GM12878 (cell line): ENCODE results near the gene MYO10. TPM values are rescaled to one million over a fixed set of nuclear protein-coding genes. Genes with fewer than 3 reads are reported as not detected.

Experiments used
- ATAC-seq: fragments of 200-7000 bp; cut with Tn5 transposase; 3 replicates; pipeline ENCODE4 v1.9.1; 2020; ENCODE audit warnings: mild to moderate bottlenecking, moderate library complexity
- BruUV-seq: library from RNA; stranded (reverse); fragments of 400-500 nt; replicated peaks from 2 replicates; lab custom pipeline; 2021; lab: Mats Ljungman, UMichigan
- CTCF ChIA-PET: fragments of 300-600 bp; sonication (Branson Sonifier 250); formaldehyde crosslinking; extraction: SDS; loops from one replicate; lab custom pipeline; 2021; ENCODE audit warnings: inconsistent platforms; lab: Yijun Ruan, JAX
- POLR2A ChIA-PET: fragments of 350-600 bp; formaldehyde crosslinking; extraction: SDS; loops from one replicate; lab custom pipeline; 2021; ENCODE audit warnings: inconsistent platforms; lab: Charles Lee
- RAD21 ChIA-PET: fragments of 300-600 bp; sonication (Branson Sonifier 250); formaldehyde crosslinking; loops from one replicate; lab custom pipeline; 2023; ENCODE audit warnings: antibody characterized with exemption; ENCODE audit not compliant: unreplicated experiment; lab: Charles Lee
- SMC1A ChIA-PET: fragments of 300-600 bp; sonication (Branson Sonifier 250); formaldehyde crosslinking; loops from one replicate; lab custom pipeline; 2023; ENCODE audit not compliant: unreplicated experiment, uncharacterized antibody; lab: Charles Lee
- DNase-seq: peaks from one replicate; pipeline ENCODE4 v3.0.0-alpha.2; 2011; ENCODE audit warnings: low read depth, low spot score
- FAIRE-seq: peaks from 3 replicates; lab custom pipeline; 2011; peaks lifted over from hg19 to GRCh38; lab: Jason Lieb, UNC
- H2AFZ ChIP-seq: 2 replicates; pipeline ENCODE4 v1.6.0; 2011; ENCODE audit warnings: low read depth, low read length, control low read depth; ENCODE audit not compliant: control insufficient read depth
- H3K27ac ChIP-seq: 2 replicates; pipeline ENCODE4 v1.5.1; 2011; ENCODE audit warnings: control low read depth; ENCODE audit not compliant: control insufficient read depth, insufficient read depth
- H3K27me3 ChIP-seq, 2 experiments: replicated peaks in 1 of 2; 2 replicates each; pipeline versions ENCODE4 v1.6.0 to v1.6.1; 2011; ENCODE audit warnings: low read length in 1 of 2; ENCODE audit not compliant: control insufficient read depth in 2 of 2, insufficient read depth in 2 of 2
- H3K36me3 ChIP-seq, 2 experiments: 2 replicates each; pipeline ENCODE4 v1.5.1; 2011; ENCODE audit warnings: low read length in 1 of 2; ENCODE audit not compliant: control insufficient read depth in 2 of 2, insufficient read depth in 2 of 2
- H3K4me1 ChIP-seq: 2 replicates; pipeline ENCODE4 v1.6.1; 2011; ENCODE audit warnings: mild to moderate bottlenecking, low read length, moderate library complexity, mixed read lengths; ENCODE audit not compliant: control insufficient read depth, insufficient read depth
- H3K4me2 ChIP-seq: 2 replicates; pipeline ENCODE4 v1.6.0; 2011; ENCODE audit warnings: control low read depth; ENCODE audit not compliant: control insufficient read depth, insufficient read depth
- H3K4me3 ChIP-seq: fragments of 200-600 bp; sonication (generic); 2 replicates; pipeline ENCODE4 v1.5.1; 2016
- H3K79me2 ChIP-seq: 2 replicates; pipeline ENCODE4 v1.6.0; 2011; ENCODE audit warnings: low read length; ENCODE audit not compliant: control insufficient read depth, insufficient read depth
- H3K9ac ChIP-seq: 2 replicates; pipeline ENCODE4 v1.8.0; 2011; ENCODE audit warnings: low read length, control low read depth, mixed read lengths; ENCODE audit not compliant: control insufficient read depth, insufficient read depth
- H3K9me3 ChIP-seq: replicated peaks from 3 replicates; pipeline ENCODE4 v1.5.1; 2011; ENCODE audit warnings: mild to moderate bottlenecking, low read length; ENCODE audit not compliant: control insufficient read depth, insufficient read depth
- H4K20me1 ChIP-seq: 2 replicates; pipeline ENCODE4 v1.6.0; 2011; ENCODE audit not compliant: control insufficient read depth, insufficient read depth
- CREM ChIP-seq: IDR thresholded peaks from 2 replicates; pipeline ENCODE4 v1.6.1; 2014; ENCODE audit warnings: antibody characterized with exemption, low read depth
- DPF2 ChIP-seq: fragments of 450-650 bp; IDR thresholded peaks from 2 replicates; pipeline ENCODE4 v1.6.1; 2017; ENCODE audit warnings: mild to moderate bottlenecking
- ETV6 ChIP-seq, 2 experiments: fragments of 450-650 bp in 1 of 2; IDR thresholded peaks in 1 of 2; conservative IDR thresholded peaks in 1 of 2; 2 replicates each; pipeline ENCODE4 v1.6.1; 2014; ENCODE audit warnings: antibody characterized with exemption in 1 of 2, borderline replicate concordance in 1 of 2, low read depth in 1 of 2, mild to moderate bottlenecking in 1 of 2, moderate library complexity in 1 of 2
- GABPA ChIP-seq: IDR thresholded peaks from 2 replicates; pipeline ENCODE4 v1.6.1; 2014; ENCODE audit warnings: antibody characterized with exemption, low read depth, mild to moderate bottlenecking, inconsistent platforms
- IKZF2 ChIP-seq, 2 experiments: fragments of 450-650 bp; IDR thresholded peaks; 2 replicates each; pipeline ENCODE4 v1.6.1; 2017; ENCODE audit warnings: mild to moderate bottlenecking in 2 of 2, moderate library complexity in 2 of 2
- JUNB ChIP-seq: IDR thresholded peaks from 2 replicates; pipeline ENCODE4 v1.6.1; 2016; ENCODE audit warnings: antibody characterized with exemption, mild to moderate bottlenecking
- KLF5 ChIP-seq: fragments of 450-650 bp; IDR thresholded peaks from 2 replicates; pipeline ENCODE4 v1.6.1; 2014; ENCODE audit warnings: mild to moderate bottlenecking; ENCODE audit not compliant: partially characterized antibody
- MXI1 ChIP-seq: fragments of 150-350 bp; IDR thresholded peaks from 2 replicates; pipeline ENCODE4 v1.6.1; 2011; ENCODE audit warnings: low read depth, mild to moderate bottlenecking, inconsistent platforms, low read length, improper control_type of control experiment
- NFIC ChIP-seq: IDR thresholded peaks from 2 replicates; pipeline ENCODE4 v1.6.1; 2012; ENCODE audit warnings: low read depth, mild to moderate bottlenecking, inconsistent platforms, low read length, moderate library complexity
- PML ChIP-seq: IDR thresholded peaks from 2 replicates; pipeline ENCODE4 v1.6.1; 2012; ENCODE audit warnings: low read length, inconsistent platforms
- RUNX3 ChIP-seq: IDR thresholded peaks from 2 replicates; pipeline ENCODE4 v1.6.1; 2012; ENCODE audit warnings: low read length, inconsistent platforms
- WRNIP1 ChIP-seq: IDR thresholded peaks from 2 replicates; pipeline ENCODE4 v1.6.1; 2011; ENCODE audit warnings: low read depth, low read length, improper control_type of control experiment, borderline replicate concordance
- ZNF207 ChIP-seq: fragments of 450-650 bp; IDR thresholded peaks from 2 replicates; pipeline ENCODE4 v1.6.1; 2014; ENCODE audit warnings: antibody characterized with exemption, mild to moderate bottlenecking, borderline replicate concordance
- WGBS: methylation state at CpG from one replicate; pipeline ENCODE4 v1.1.6; 2016; ENCODE audit warnings: low lambda C conversion rate; ENCODE audit not compliant: insufficient replicate concordance, insufficient coverage; ENCODE audit errors: missing lambda C conversion rate; 5-methylcytosine and 5-hydroxymethylcytosine counted together
- in situ Hi-C: fragments of 300-500 bp; cut with MboI; formaldehyde crosslinking; loops from 9 replicates; pipeline ENCODE4 v1.14.3; 2018; ENCODE audit warnings: mixed read lengths
- intact Hi-C: fragments of 100-400 bp; cut with micrococcal nuclease; formaldehyde crosslinking; loops from one replicate; pipeline ENCODE4 v1.14.2; 2022; ENCODE audit not compliant: unreplicated experiment
- polyA plus RNA-seq, 11 experiments: library from polyadenylated mRNA; depleted of rRNA in 4 of 11; unstranded in 6 of 11; stranded (reverse) in 5 of 11; fragments of >200 nt; fragmentation: Nextera tagmentation in 4 of 11; fragmentation: Illumina TruSeq in 1 of 11; extraction: Ambion mirVana in 4 of 11; extraction: Trizol in 1 of 11; gene quantifications; 1 replicate in 1 of 11; 2 replicates in 10 of 11; pipeline versions ENCODE4 v1.2.1 to v1.2.3, GENCODE V29; 2011 to 2016; ENCODE audit warnings: inconsistent platforms in 2 of 11, missing spikeins in 2 of 11, low read depth in 1 of 11
- total RNA-seq, 4 experiments: library from RNA; depleted of rRNA in 3 of 4; stranded (reverse); fragments of >200 nt in 3 of 4; fragmentation: Illumina TruSeq in 1 of 4; extraction: Trizol in 1 of 4; gene quantifications; 2 replicates each; pipeline versions ENCODE4 v1.2.1 to v1.2.3, GENCODE V29; 2013 to 2021
- TF ChIP-seq, protein P1 (sequence below): fragments of 450-650 bp; conservative IDR thresholded peaks from 2 replicates; pipeline ENCODE4 v1.6.1; 2017; ENCODE audit warnings: mild to moderate bottlenecking, moderate library complexity
- TF ChIP-seq, protein P2 (sequence below): fragments of 450-650 bp; IDR thresholded peaks from 2 replicates; pipeline ENCODE4 v1.6.1; 2016; ENCODE audit warnings: mild to moderate bottlenecking

Gene MYO10
- total and polyA plus RNA-seq, 10 of the 15 experiments (the other 5 are each of a cell fraction or from before 2014, with no cell fraction given): 0.02 to 0.77 (median 0.17) TPM

DNA sequence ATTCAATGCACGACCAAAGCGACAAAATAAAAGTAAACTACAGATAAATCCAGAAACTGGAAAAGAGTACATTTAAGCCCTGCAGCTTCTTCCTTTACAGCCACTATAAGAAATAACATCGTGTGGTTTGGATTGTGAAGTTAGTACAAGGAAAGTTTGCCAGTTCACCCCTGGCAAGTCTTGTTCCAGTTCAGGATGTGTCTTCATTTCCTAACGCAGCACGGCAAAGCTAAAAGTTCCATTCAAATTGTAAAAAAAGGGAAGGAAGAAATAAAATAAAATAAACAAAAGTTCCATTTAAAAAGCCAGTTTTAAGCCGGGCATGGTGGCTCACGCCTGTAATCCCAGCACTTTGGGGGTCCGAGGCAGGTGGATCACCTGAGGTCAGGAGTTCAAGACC is 236.0 kb downstream of the MYO10 start:
- BruUV-seq: no TSS peak
- Histone ChIP-seq H3K9ac (no peak overlapping the region), H3K4me1 (no peaks in the 10 kb centered on the region), H2AFZ (no peak overlapping the region), H3K36me3 (no peaks in the 10 kb centered on the region), H3K27ac (no peak overlapping the region), H4K20me1 (no peaks in the 10 kb centered on the region), H3K4me3 (no peak overlapping the region), H3K4me2 (no peak overlapping the region), H3K79me2 (no peaks in the 10 kb centered on the region), H3K9me3 (no peaks in the 10 kb centered on the region), H3K27me3 (no peaks in the 10 kb centered on the region)
- no peak for TF ChIP-seq CREM
- no peak for TF ChIP-seq PML
- TF ChIP-seq ZNF207: no peak
- TF ChIP-seq IKZF2 (IDR thresholded peaks at IDR 0.05): no peak
- TF ChIP-seq JUNB: no peak
- no peak for TF ChIP-seq RUNX3
- no peak for TF ChIP-seq MXI1
- no peak for TF ChIP-seq NFIC
- no peak for TF ChIP-seq GABPA
- TF ChIP-seq ETV6 (conservative IDR thresholded peaks at IDR 0.05 in 1 of 2, IDR thresholded peaks at IDR 0.05 in 1 of 2; ENCODE audit: borderline replicate concordance in 1 of 2, low read depth in 1 of 2): no peak
- TF ChIP-seq, protein P1, sequence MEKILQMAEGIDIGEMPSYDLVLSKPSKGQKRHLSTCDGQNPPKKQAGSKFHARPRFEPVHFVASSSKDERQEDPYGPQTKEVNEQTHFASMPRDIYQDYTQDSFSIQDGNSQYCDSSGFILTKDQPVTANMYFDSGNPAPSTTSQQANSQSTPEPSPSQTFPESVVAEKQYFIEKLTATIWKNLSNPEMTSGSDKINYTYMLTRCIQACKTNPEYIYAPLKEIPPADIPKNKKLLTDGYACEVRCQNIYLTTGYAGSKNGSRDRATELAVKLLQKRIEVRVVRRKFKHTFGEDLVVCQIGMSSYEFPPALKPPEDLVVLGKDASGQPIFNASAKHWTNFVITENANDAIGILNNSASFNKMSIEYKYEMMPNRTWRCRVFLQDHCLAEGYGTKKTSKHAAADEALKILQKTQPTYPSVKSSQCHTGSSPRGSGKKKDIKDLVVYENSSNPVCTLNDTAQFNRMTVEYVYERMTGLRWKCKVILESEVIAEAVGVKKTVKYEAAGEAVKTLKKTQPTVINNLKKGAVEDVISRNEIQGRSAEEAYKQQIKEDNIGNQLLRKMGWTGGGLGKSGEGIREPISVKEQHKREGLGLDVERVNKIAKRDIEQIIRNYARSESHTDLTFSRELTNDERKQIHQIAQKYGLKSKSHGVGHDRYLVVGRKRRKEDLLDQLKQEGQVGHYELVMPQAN: no peak
- TF ChIP-seq, protein P2, sequence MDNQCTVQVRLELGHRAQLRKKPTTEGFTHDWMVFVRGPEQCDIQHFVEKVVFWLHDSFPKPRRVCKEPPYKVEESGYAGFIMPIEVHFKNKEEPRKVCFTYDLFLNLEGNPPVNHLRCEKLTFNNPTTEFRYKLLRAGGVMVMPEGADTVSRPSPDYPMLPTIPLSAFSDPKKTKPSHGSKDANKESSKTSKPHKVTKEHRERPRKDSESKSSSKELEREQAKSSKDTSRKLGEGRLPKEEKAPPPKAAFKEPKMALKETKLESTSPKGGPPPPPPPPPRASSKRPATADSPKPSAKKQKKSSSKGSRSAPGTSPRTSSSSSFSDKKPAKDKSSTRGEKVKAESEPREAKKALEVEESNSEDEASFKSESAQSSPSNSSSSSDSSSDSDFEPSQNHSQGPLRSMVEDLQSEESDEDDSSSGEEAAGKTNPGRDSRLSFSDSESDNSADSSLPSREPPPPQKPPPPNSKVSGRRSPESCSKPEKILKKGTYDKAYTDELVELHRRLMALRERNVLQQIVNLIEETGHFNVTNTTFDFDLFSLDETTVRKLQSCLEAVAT: no peak
- TF ChIP-seq DPF2: no peak
- TF ChIP-seq KLF5: no peak
- TF ChIP-seq WRNIP1: no peak
- in situ Hi-C loops: no loop called here
- FAIRE-seq (no peak), ATAC-seq (no peak), DNase-seq (no peak)
- RAD21 ChIA-PET: no interaction called here
- whole genome bisulfite sequencing: 30% methylated on average over 8 of the region's 8 CpGs
- intact Hi-C loops: no loop called here
- SMC1A ChIA-PET: no interaction called here
- POLR2A ChIA-PET: no interaction called here
- CTCF ChIA-PET: interaction anchor here (0.8 kb wide), 1 partner anchor 11 kb away, joined by 3 read pairs; no protein-coding TSS in a partner anchor
